Right kidney (tissue), 9 donors: Measurements from ENCODE around the gene LPA.
"Not testable (repeated sequence)": the region's sequence is repeated elsewhere in the genome, so short reads cannot be mapped to it uniquely, and the experiment has no call there.

Source experiments
- DNase-seq: peaks from one replicate; pipeline ENCODE4 v3.0.0-alpha.2; 2016
- long read RNA-seq, 8 donors: transcript quantifications; one replicate each; lab custom pipeline, GENCODE V29; 2026

LPA gene
- long read RNA-seq, donor 1, result 0 reads
- long read RNA-seq, donor 2, result 0 reads
- long read RNA-seq, donor 3, result 0 reads
- long read RNA-seq, donor 4, result 0 reads
- long read RNA-seq, donor 5, result 0 reads
- long read RNA-seq, donor 6, result 0 reads
- long read RNA-seq, donor 7, result 0 reads
- long read RNA-seq, donor 8, partial matches to known transcripts, result 7 of 7 reads
- long read RNA-seq, donor 8, other reads (novel, unspliced or antisense), result 0 of 7 reads

- DNase-seq, result not testable (repeated sequence)
Observed at GRCh38 chr6:160664198-160664597, at the start of gene LPA. Gene LPA (minus strand): TSS chr6:160664275. CDS start chr6:160664214, 61 bp downstream.

GRCh38 chr6:160708993-160709392, 44.9 kb upstream of the LPA start:
- DNase-seq, result not testable (repeated sequence)

- not testable (repeated sequence) for DNase-seq
Observed at GRCh38 chr6:160704688-160705087, 40.6 kb upstream of the LPA start.

- DNase-seq, result not testable (repeated sequence)
Observed at GRCh38 chr6:160701918-160702680, 38.0 kb upstream of the LPA start, which contains the start of gene PLG. Gene PLG (plus strand): TSS chr6:160702244. CDS start chr6:160702305, 61 bp downstream.

GRCh38 chr6:160697826-160698225, 33.8 kb upstream of the LPA start:
- DNase-seq, result no peak

- DNase-seq, result not testable (repeated sequence)
Observed at GRCh38 chr6:160696884-160697283, 32.8 kb upstream of the LPA start.

GRCh38 chr6:160695622-160696021, 31.5 kb upstream of the LPA start:
- not testable (repeated sequence) for DNase-seq

GRCh38 chr6:160695025-160695424, 30.9 kb upstream of the LPA start:
- not testable (repeated sequence) for DNase-seq

GRCh38 chr6:160692369-160692959, 28.4 kb upstream of the LPA start:
- no peak for DNase-seq

GRCh38 chr6:160691617-160692016, 27.5 kb upstream of the LPA start:
- no peak for DNase-seq

GRCh38 chr6:160690458-160690857, 26.4 kb upstream of the LPA start:
- DNase-seq, result no peak

- no peak for DNase-seq
Observed at GRCh38 chr6:160685762-160686450, 21.8 kb upstream of the LPA start.

GRCh38 chr6:160685101-160685761, 21.2 kb upstream of the LPA start:
- DNase-seq, result not testable (repeated sequence)

- no peak for DNase-seq
Observed at GRCh38 chr6:160679402-160679769, 15.3 kb upstream of the LPA start.

GRCh38 chr6:160678744-160679401, 14.8 kb upstream of the LPA start:
- peak; percentile 48 for DNase-seq

- DNase-seq, result no peak
Observed at GRCh38 chr6:160678230-160678629, 14.2 kb upstream of the LPA start.

- DNase-seq, result not testable (repeated sequence)
Observed at GRCh38 chr6:160676418-160676817, 12.3 kb upstream of the LPA start.

GRCh38 chr6:160668589-160668988, 4.5 kb upstream of the LPA start:
- no peak for DNase-seq

GRCh38 chr6:160667639-160668481, 3.8 kb upstream of the LPA start:
- no peak for DNase-seq

- DNase-seq, result no peak
Observed at GRCh38 chr6:160662842-160663241, 1.2 kb downstream of the LPA start.

GRCh38 chr6:160662429-160662828, 1.6 kb downstream of the LPA start:
- no peak for DNase-seq
